ENCODE data around the gene RUNX2.
"Not testable (repeated sequence)": the region's sequence is repeated elsewhere in the genome, so short reads cannot be mapped to it uniquely, and the experiment has no call there.

RUNX2 gene

GRCh38 chr6:45327956-45328522 lies at the start of gene RUNX2:
TSS of gene RUNX2 (plus strand) at chr6:45328330. CDS start at chr6:45328727, 397 bp downstream.
- no peak for DNase-seq

GRCh38 chr6:45278367-45278766 lies 49.8 kb upstream of the RUNX2 start:
- no peak for DNase-seq

GRCh38 chr6:45286707-45287106 lies 41.4 kb upstream of the RUNX2 start:
- not testable (repeated sequence) for DNase-seq

- DNase-seq, result no peak
These were observed 38.2 kb upstream of the RUNX2 start for GRCh38 chr6:45289751-45290514.

- DNase-seq, result no peak
These were observed 34.8 kb upstream of the RUNX2 start for GRCh38 chr6:45293306-45293705.

- not testable (repeated sequence) for DNase-seq
These were observed 33.9 kb upstream of the RUNX2 start for GRCh38 chr6:45294065-45294701.

- DNase-seq, result no peak
These were observed 30.8 kb upstream of the RUNX2 start for GRCh38 chr6:45297320-45297719.

- DNase-seq, result no peak
These were observed 29.0 kb upstream of the RUNX2 start for GRCh38 chr6:45299096-45299581.

- no peak for DNase-seq
These were observed 27.4 kb upstream of the RUNX2 start for GRCh38 chr6:45300736-45301135.

- no peak for DNase-seq
These were observed 26.6 kb upstream of the RUNX2 start for GRCh38 chr6:45301348-45302142.

GRCh38 chr6:45302832-45303231 lies 25.3 kb upstream of the RUNX2 start:
- DNase-seq, result no peak

GRCh38 chr6:45305546-45305945 lies 22.6 kb upstream of the RUNX2 start:
- no peak for DNase-seq

GRCh38 chr6:45310118-45310788 lies 17.9 kb upstream of the RUNX2 start:
- no peak for DNase-seq

GRCh38 chr6:45314146-45314545 lies 14.0 kb upstream of the RUNX2 start:
- no peak for DNase-seq

GRCh38 chr6:45320349-45320748 lies 7.8 kb upstream of the RUNX2 start:
- DNase-seq, result no peak

- no peak for DNase-seq
These were observed 4.4 kb upstream of the RUNX2 start for GRCh38 chr6:45323656-45324224.

GRCh38 chr6:45326698-45327417 lies 1.3 kb upstream of the RUNX2 start:
- no peak for DNase-seq

- DNase-seq, result no peak
These were observed 393 bp downstream of the RUNX2 start for GRCh38 chr6:45328523-45328922.

- DNase-seq, result no peak
These were observed 16.8 kb downstream of the RUNX2 start for GRCh38 chr6:45344900-45345299.

GRCh38 chr6:45350186-45350710 lies 22.1 kb downstream of the RUNX2 start:
- no peak for DNase-seq

GRCh38 chr6:45351076-45351475 lies 22.9 kb downstream of the RUNX2 start:
- no peak for DNase-seq
